GM13976 (cell line): ENCODE data around the gene ERMP1.

Experiments
- DNase-seq: peaks from one replicate; pipeline ENCODE4 v3.0.0; 2012; ENCODE audit warnings: low spot score
- in situ Hi-C: fragments of 300-500 bp; cut with MboI; formaldehyde crosslinking; loops from one replicate; pipeline ENCODE4 v1.12.0; 2022; ENCODE audit warnings: low sequenced_read_pairs, mixed read lengths, inconsistent platforms; ENCODE audit not compliant: unreplicated experiment
- TF ChIP-seq, protein P1 (sequence below): IDR thresholded peaks from 2 replicates; pipeline ENCODE4 v1.5.1; 2012; ENCODE audit warnings: borderline replicate concordance, mild to moderate bottlenecking; ENCODE audit not compliant: insufficient read depth; ENCODE audit errors: extremely low read depth, missing control alignments, control extremely low read depth

Gene ERMP1

GRCh38 chr9:5799314-5799713 is 33.6 kb downstream of the ERMP1 start:
- peak; percentile 12 for DNase-seq
- TF ChIP-seq, protein P1, sequence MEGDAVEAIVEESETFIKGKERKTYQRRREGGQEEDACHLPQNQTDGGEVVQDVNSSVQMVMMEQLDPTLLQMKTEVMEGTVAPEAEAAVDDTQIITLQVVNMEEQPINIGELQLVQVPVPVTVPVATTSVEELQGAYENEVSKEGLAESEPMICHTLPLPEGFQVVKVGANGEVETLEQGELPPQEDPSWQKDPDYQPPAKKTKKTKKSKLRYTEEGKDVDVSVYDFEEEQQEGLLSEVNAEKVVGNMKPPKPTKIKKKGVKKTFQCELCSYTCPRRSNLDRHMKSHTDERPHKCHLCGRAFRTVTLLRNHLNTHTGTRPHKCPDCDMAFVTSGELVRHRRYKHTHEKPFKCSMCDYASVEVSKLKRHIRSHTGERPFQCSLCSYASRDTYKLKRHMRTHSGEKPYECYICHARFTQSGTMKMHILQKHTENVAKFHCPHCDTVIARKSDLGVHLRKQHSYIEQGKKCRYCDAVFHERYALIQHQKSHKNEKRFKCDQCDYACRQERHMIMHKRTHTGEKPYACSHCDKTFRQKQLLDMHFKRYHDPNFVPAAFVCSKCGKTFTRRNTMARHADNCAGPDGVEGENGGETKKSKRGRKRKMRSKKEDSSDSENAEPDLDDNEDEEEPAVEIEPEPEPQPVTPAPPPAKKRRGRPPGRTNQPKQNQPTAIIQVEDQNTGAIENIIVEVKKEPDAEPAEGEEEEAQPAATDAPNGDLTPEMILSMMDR: peak; percentile 41
- in situ Hi-C loops: no loop called here

DNA sequence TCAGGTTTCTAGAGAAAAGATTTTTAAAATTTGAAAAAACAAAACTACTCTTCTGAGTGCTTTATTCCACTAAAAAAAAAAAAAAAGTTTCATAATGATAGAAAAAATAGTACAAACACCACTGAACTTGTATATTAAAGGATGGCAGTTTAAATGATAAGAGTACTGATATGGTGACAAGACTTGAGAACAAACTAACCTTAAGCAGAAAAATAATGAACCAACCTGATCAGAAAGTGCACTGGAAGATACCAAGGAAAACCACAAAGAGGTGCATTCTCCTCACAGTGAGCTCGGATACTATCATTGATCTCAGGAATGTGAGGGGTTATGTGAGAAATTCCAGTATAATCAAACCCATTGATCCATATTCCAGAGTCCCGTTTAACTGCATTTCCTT is 34.3 kb downstream of the ERMP1 start:
- TF ChIP-seq, protein P1: no peak

DNA sequence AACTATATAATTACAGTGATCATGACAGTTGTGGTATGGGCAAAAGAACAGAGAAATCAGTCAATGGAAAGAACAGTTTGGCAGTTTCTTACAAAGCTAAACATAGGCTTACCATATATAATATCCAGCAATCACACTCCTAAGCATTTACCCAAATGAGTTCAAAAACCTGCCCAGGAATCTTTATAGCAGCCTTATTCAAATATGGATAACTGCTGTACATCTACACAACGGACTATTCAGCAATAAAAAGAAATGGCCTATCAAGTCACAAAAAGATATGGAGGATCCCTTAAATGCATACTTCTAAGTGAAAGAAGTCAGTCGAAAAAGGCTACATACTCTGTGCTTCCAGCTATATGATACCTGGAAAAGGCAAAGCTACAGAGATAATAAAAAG is 36.6 kb downstream of the ERMP1 start:
- TF ChIP-seq, protein P1: no peak
- in situ Hi-C loops: no loop called here
- DNase-seq: no peak

More for the DNA sequence above, 34.3 kb downstream of the ERMP1 start:
- DNase-seq: no peak
- in situ Hi-C loops: no loop called here

- in situ Hi-C loops: no loop called here
- no peak for DNase-seq
- TF ChIP-seq, protein P1: no peak
Measured at GRCh38 chr9:5793812-5794211, 39.1 kb downstream of the ERMP1 start.

- DNase-seq: no peak
- in situ Hi-C loops: no loop called here
- TF ChIP-seq, protein P1: no peak
Measured at GRCh38 chr9:5791870-5792269, 41.0 kb downstream of the ERMP1 start.

DNA sequence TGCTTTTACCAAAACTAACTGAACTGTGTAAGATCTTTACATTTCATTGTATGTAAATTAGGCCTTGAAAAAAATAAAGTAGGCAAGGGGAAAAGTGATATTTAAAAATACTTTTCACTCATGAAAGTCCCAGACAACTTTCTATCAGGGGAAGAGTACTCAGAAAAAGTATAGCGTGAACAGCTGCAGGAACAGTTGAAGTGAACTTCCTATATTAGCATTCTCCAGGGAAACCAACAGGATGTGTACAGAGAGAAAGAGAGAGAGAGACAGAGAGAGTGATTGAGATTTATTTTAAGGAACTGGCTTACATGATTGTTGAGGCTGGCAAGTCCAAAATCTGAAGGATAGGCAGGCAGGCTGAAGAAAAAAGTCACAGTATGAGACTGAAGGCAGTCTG is 42.0 kb downstream of the ERMP1 start:
- in situ Hi-C loops: no loop called here
- no peak for DNase-seq
- TF ChIP-seq, protein P1: no peak

GRCh38 chr9:5789489-5789888 is 43.4 kb downstream of the ERMP1 start:
- in situ Hi-C loops: no loop called here
- TF ChIP-seq, protein P1: no peak
- no peak for DNase-seq
